A673 (cell line): ENCODE data around the gene SMIM21. TPM values are rescaled to one million over a fixed set of nuclear protein-coding genes. Genes with fewer than 3 reads are reported as not detected.

Source experiments
- BruUV-seq: library from RNA; stranded (reverse); fragments of 400-500 nt; replicated peaks from 2 replicates; lab custom pipeline; 2021; lab: Mats Ljungman, UMichigan
- CTCF ChIA-PET: fragments of 300-600 bp; sonication (Branson Sonifier 250); formaldehyde crosslinking; loops from one replicate; lab custom pipeline; 2022; ENCODE audit warnings: antibody characterized with exemption; lab: Charles Lee
- POLR2A ChIA-PET: fragments of 300-600 bp; sonication (Branson Sonifier 250); formaldehyde crosslinking; loops from one replicate; lab custom pipeline; 2022; ENCODE audit warnings: antibody characterized with exemption; ENCODE audit not compliant: low non-redundant PET; lab: Charles Lee
- DNase-seq: peaks from one replicate; pipeline ENCODE4 v3.0.0-alpha.2; 2015; ENCODE audit warnings: low spot score
- H3K27ac ChIP-seq: fragments of 200-600 bp; sonication (generic); 2 replicates; pipeline ENCODE4 v1.5.1; 2016; ENCODE audit warnings: mixed run types, low read depth, mild to moderate bottlenecking, mixed read lengths, antibody characterized with exemption, low read length; ENCODE audit not compliant: poor library complexity, severe bottlenecking
- H3K27me3 ChIP-seq: fragments of 200-600 bp; sonication (generic); replicated peaks from 2 replicates; pipeline ENCODE4 v1.6.1; 2017; ENCODE audit warnings: mixed run types, low read depth, mild to moderate bottlenecking, mixed read lengths, antibody characterized with exemption, low read length; ENCODE audit not compliant: insufficient read depth, poor library complexity
- H3K36me3 ChIP-seq: fragments of 200-600 bp; sonication (generic); 2 replicates; pipeline ENCODE4 v1.6.1; 2016; ENCODE audit warnings: mixed run types, mild to moderate bottlenecking, mixed read lengths, antibody characterized with exemption, low read length; ENCODE audit not compliant: insufficient read depth, poor library complexity, severe bottlenecking
- H3K4me1 ChIP-seq: fragments of 200-600 bp; sonication (generic); 2 replicates; pipeline ENCODE4 v1.6.1; 2017; ENCODE audit warnings: mixed run types, mild to moderate bottlenecking, mixed read lengths, antibody characterized with exemption, low read length; ENCODE audit not compliant: insufficient read depth, poor library complexity, severe bottlenecking
- H3K4me3 ChIP-seq: fragments of 200-600 bp; sonication (generic); 2 replicates; pipeline ENCODE4 v1.5.1; 2016; ENCODE audit warnings: low read depth, mixed run types, mild to moderate bottlenecking, mixed read lengths, low read length; ENCODE audit not compliant: poor library complexity, severe bottlenecking
- H3K9me3 ChIP-seq: fragments of 200-600 bp; sonication (generic); 2 replicates; pipeline ENCODE4 v1.6.1; 2016; ENCODE audit warnings: mixed run types, low read depth, mild to moderate bottlenecking, mixed read lengths, antibody characterized with exemption, low read length; ENCODE audit not compliant: poor library complexity, severe bottlenecking
- CTCF ChIP-seq: fragments of 300-800, 200-600 bp; sonication (generic); conservative IDR thresholded peaks from 2 replicates; pipeline ENCODE4 v1.5.1; 2017; ENCODE audit warnings: low read depth, mild to moderate bottlenecking, antibody characterized with exemption, low read length, moderate library complexity, mixed read lengths
- EZH2 ChIP-seq: fragments of 200-600 bp; sonication (generic); IDR thresholded peaks from 2 replicates; pipeline ENCODE4 v1.6.1; 2017; ENCODE audit warnings: borderline replicate concordance, low read depth, mild to moderate bottlenecking, mixed read lengths, antibody characterized with exemption, low read length; ENCODE audit not compliant: poor library complexity, severe bottlenecking
- intact Hi-C: fragments of 100-400 bp; cut with micrococcal nuclease; formaldehyde crosslinking; loops from one replicate; pipeline ENCODE4 v1.10.0; 2022; ENCODE audit not compliant: unreplicated experiment
- total RNA-seq: library from RNA; stranded (reverse); gene quantifications from 2 replicates; pipeline ENCODE4 v1.2.3, GENCODE V29; 2021

Gene SMIM21
- total RNA-seq, 1 experiment from 2014 or later: not detected

- BruUV-seq: no TSS peak
- intact Hi-C loops: no loop called here
- POLR2A ChIA-PET: no interaction called here
- TF ChIP-seq CTCF: no peak
- no peak for TF ChIP-seq EZH2
- peaks cover 3% of the 10 kb centered on the region for H3K27me3 ChIP-seq
- CTCF ChIA-PET: no interaction called here
- H3K36me3 ChIP-seq: no peaks in the 10 kb centered on the region
- no peaks in the 10 kb centered on the region for H3K4me1 ChIP-seq
- DNase-seq: no peak
- no peaks in the 10 kb centered on the region for H3K9me3 ChIP-seq
- H3K27ac ChIP-seq: no peak overlapping the region
- no peak overlapping the region for H3K4me3 ChIP-seq
Measured at GRCh38 chr18:75433098-75433497, 5.6 kb upstream of the SMIM21 start.

- Histone ChIP-seq H3K4me1 (no peaks in the 10 kb centered on the region), H3K9me3 (no peaks in the 10 kb centered on the region), H3K27ac (no peak overlapping the region), H3K27me3 (peaks cover 3% of the 10 kb centered on the region), H3K4me3 (no peak overlapping the region), H3K36me3 (no peaks in the 10 kb centered on the region)
- intact Hi-C loops: no loop called here
- TF ChIP-seq EZH2: no peak
- no peak for TF ChIP-seq CTCF
- ChIA-PET CTCF (no interaction called here), POLR2A (no interaction called here)
- peak; percentile 47 for DNase-seq
- BruUV-seq: no TSS peak
Measured at GRCh38 chr18:75429975-75430374, 2.5 kb upstream of the SMIM21 start.

GRCh38 chr18:75428490-75428889, 987 bp upstream of the SMIM21 start:
- H3K27ac ChIP-seq: no peak overlapping the region
- intact Hi-C loops: no loop called here
- H3K4me1 ChIP-seq: no peaks in the 10 kb centered on the region
- TF ChIP-seq CTCF (no peak), EZH2 (no peak)
- H3K27me3 ChIP-seq: no peaks in the 10 kb centered on the region
- ChIA-PET POLR2A (no interaction called here), CTCF (no interaction called here)
- no peak overlapping the region for H3K4me3 ChIP-seq
- H3K9me3 ChIP-seq: no peaks in the 10 kb centered on the region
- DNase-seq: no peak
- BruUV-seq: no TSS peak
- H3K36me3 ChIP-seq: no peaks in the 10 kb centered on the region
